HEK293T (cell line): Measurements from ENCODE around the gene SPRY1.

ENCODE experiments used
- CTCF ChIA-PET: fragments of 350-600 bp; formaldehyde crosslinking; extraction: SDS; loops from one replicate; lab custom pipeline; 2021; ENCODE audit warnings: antibody characterized with exemption, inconsistent platforms; lab: Yijun Ruan, JAX
- POLR2A ChIA-PET: fragments of 350-600 bp; formaldehyde crosslinking; extraction: SDS; loops from one replicate; lab custom pipeline; 2020; ENCODE audit warnings: antibody characterized with exemption, inconsistent platforms; lab: Yijun Ruan, JAX
- DNase-seq: peaks from one replicate; pipeline ENCODE4 v3.0.0; 2012; ENCODE audit warnings: mixed read lengths; ENCODE audit errors: extremely low spot score
- ARNT ChIP-seq: fragments of 450-650 bp; IDR thresholded peaks from 2 replicates; pipeline ENCODE4 v1.6.1; 2017; ENCODE audit warnings: mild to moderate bottlenecking
- BHLHE40 ChIP-seq: fragments of 450-650 bp; IDR thresholded peaks from 2 replicates; pipeline ENCODE4 v1.6.1; 2016; ENCODE audit warnings: mild to moderate bottlenecking, moderate library complexity, borderline replicate concordance
- CTBP1 ChIP-seq: fragments of 450-650 bp; IDR thresholded peaks from 2 replicates; pipeline ENCODE4 v1.6.1; 2016; ENCODE audit warnings: borderline replicate concordance
- ELF4 ChIP-seq: fragments of 450-650 bp; IDR thresholded peaks from 2 replicates; pipeline ENCODE4 v1.6.1; 2017; ENCODE audit warnings: antibody characterized with exemption
- FOXA1 ChIP-seq: fragments of 450-650 bp; IDR thresholded peaks from 2 replicates; pipeline ENCODE4 v1.6.1; 2016; ENCODE audit warnings: mild to moderate bottlenecking
- FOXK2 ChIP-seq: fragments of 450-650 bp; IDR thresholded peaks from 2 replicates; pipeline ENCODE4 v1.6.1; 2016; ENCODE audit warnings: mild to moderate bottlenecking
- FOXM1 ChIP-seq: fragments of 450-650 bp; IDR thresholded peaks from 2 replicates; pipeline ENCODE4 v1.6.1; 2017; ENCODE audit warnings: mild to moderate bottlenecking, borderline replicate concordance
- HDGF ChIP-seq: fragments of 450-650 bp; IDR thresholded peaks from 2 replicates; pipeline ENCODE4 v1.6.1; 2017; ENCODE audit warnings: antibody characterized with exemption, borderline replicate concordance
- L3MBTL2 ChIP-seq: fragments of 450-650 bp; conservative IDR thresholded peaks from 2 replicates; pipeline ENCODE4 v1.6.1; 2016; ENCODE audit warnings: mild to moderate bottlenecking
- LEF1 ChIP-seq: fragments of 450-650 bp; IDR thresholded peaks from 2 replicates; pipeline ENCODE4 v1.6.1; 2017; ENCODE audit warnings: mild to moderate bottlenecking, borderline replicate concordance
- NFRKB ChIP-seq: fragments of 450-650 bp; IDR thresholded peaks from 2 replicates; pipeline ENCODE4 v1.6.1; 2016; ENCODE audit warnings: mild to moderate bottlenecking, moderate library complexity
- SP1 ChIP-seq: fragments of 450-650 bp; IDR thresholded peaks from 2 replicates; pipeline ENCODE4 v1.6.1; 2017
- SUZ12 ChIP-seq: fragments of 450-650 bp; IDR thresholded peaks from 2 replicates; pipeline ENCODE4 v1.6.1; 2016; ENCODE audit warnings: mild to moderate bottlenecking
- TARDBP ChIP-seq: fragments of 450-650 bp; IDR thresholded peaks from 2 replicates; pipeline ENCODE4 v1.6.1; 2016
- ZNF384 ChIP-seq: fragments of 450-650 bp; IDR thresholded peaks from 2 replicates; pipeline ENCODE4 v1.6.1; 2016
- TF ChIP-seq, protein P1 (sequence below): fragments of 450-650 bp; IDR thresholded peaks from 2 replicates; pipeline ENCODE4 v1.6.1; 2016

The SPRY1 gene

DNA sequence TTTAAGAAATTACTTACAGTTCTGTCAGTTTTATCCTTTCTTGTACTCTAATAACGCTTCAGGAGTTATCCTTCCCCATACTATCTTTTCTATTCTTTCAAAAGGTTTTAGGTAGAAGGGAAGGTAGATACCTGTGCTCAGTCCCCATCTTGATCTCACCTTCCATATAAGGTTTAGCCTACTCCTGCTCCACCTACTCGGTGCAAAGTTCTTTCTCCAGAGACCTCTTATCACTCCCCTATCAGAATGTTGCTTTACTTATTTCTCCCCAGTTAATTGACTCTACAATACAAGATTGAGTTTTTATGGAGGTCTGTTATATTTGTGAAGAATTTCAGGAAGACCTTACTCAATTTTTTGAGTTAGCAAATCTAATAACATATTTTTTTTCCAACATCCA lies 33.9 kb downstream of the SPRY1 start:
- POLR2A ChIA-PET = no interaction called here
- no peak for TF ChIP-seq FOXK2
- no peak for TF ChIP-seq FOXA1
- TF ChIP-seq CTBP1 = no peak
- no peak for TF ChIP-seq ELF4
- TF ChIP-seq L3MBTL2 = no peak
- no peak for TF ChIP-seq ZNF384
- TF ChIP-seq, protein P1, sequence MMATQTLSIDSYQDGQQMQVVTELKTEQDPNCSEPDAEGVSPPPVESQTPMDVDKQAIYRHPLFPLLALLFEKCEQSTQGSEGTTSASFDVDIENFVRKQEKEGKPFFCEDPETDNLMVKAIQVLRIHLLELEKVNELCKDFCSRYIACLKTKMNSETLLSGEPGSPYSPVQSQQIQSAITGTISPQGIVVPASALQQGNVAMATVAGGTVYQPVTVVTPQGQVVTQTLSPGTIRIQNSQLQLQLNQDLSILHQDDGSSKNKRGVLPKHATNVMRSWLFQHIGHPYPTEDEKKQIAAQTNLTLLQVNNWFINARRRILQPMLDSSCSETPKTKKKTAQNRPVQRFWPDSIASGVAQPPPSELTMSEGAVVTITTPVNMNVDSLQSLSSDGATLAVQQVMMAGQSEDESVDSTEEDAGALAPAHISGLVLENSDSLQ = no peak
- no peak for TF ChIP-seq LEF1
- TF ChIP-seq FOXM1 = no peak
- no peak for TF ChIP-seq SP1
- TF ChIP-seq ARNT = no peak
- no peak for TF ChIP-seq NFRKB
- TF ChIP-seq BHLHE40 = no peak
- no peak for TF ChIP-seq HDGF
- TF ChIP-seq SUZ12 = no peak
- TF ChIP-seq TARDBP = no peak
- no peak for DNase-seq
- CTCF ChIA-PET = no interaction called here

DNA sequence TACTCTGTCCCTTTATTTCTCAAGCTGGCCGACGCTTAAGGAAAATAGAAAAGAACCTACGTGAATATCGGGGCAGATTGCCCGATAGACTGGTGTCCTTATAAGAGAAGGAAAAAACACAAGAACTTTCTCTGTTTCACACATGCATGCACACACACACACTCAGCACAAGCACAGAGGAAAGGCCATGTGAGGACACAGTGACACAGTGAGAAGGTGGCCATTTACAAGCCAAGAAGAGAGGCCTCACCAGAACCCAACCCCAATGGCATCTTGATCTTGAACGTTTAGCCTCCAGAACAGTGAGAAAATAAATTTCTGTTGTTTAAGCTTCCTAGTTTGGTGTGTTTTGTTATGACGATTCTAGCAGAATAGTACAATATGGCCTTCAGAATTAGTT lies 37.0 kb downstream of the SPRY1 start:
- ChIA-PET POLR2A (no interaction called here), CTCF (no interaction called here)
- TF ChIP-seq LEF1 (no peak), BHLHE40 (no peak), NFRKB (no peak), ARNT (no peak), ELF4 (no peak), TARDBP (no peak), SUZ12 (no peak), ZNF384 (no peak)
- no peak for DNase-seq

- ChIA-PET CTCF (no interaction called here), POLR2A (no interaction called here)
- no peak for TF ChIP-seq SUZ12
- TF ChIP-seq L3MBTL2 = no peak
- TF ChIP-seq NFRKB = no peak
- no peak for TF ChIP-seq TARDBP
- no peak for TF ChIP-seq BHLHE40
- no peak for TF ChIP-seq FOXA1
- TF ChIP-seq, protein P1 = no peak
- TF ChIP-seq LEF1 = no peak
- TF ChIP-seq FOXM1 = no peak
- no peak for TF ChIP-seq CTBP1
- no peak for TF ChIP-seq ARNT
- DNase-seq = no peak
Measured at GRCh38 chr4:123433976-123434375, 37.4 kb downstream of the SPRY1 start.

DNA sequence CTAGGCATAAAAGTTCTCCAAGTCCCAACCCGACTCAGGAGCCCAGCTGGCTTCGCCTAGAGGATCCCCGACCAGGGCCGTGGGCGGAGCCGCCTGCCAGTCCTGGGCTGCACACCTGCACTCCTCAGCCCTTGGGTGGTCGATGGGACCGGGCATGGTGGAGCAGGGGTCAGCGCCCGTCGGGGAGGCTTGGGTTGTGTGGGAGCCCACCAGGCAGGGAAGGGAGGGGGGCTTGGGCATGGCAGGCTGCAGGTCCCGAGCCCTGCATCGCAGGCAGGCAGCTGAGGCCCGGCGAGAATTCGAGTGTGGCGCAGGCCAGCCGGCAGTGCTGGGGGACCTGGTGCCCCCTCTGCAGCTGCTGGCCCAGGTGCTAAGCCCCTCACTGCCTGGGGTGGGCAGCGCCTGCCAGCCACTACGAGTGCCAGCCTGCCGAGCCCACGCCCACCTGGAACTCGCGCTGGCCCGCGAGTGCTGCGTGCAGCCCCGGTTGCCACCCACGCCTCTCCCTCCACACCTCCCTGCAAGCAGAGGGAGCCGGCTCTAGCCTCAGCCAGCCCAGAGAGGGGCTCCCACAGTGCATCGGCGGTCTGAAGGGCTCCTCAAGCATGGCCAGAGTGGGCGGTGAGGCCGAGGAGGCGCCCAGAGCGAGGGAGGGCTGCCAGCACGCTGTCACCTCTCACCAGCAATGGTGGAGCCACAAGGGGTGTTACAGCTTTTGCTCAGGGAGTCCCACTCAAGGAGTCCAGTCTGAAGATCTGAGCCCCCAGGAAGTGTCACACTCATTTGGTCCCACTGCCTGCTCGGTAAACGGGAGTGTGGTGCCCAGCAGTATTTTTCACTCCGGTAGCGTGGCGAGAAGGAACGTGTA lies 38.9 kb downstream of the SPRY1 start:
- ChIA-PET CTCF (no interaction called here), POLR2A (no interaction called here)
- DNase-seq = no peak
- TF ChIP-seq FOXM1 (no peak), ARNT (no peak), LEF1 (no peak), ZNF384 (no peak), FOXA1 (no peak), TARDBP (no peak), SUZ12 (no peak), NFRKB (no peak), FOXK2 (no peak), ELF4 (no peak), CTBP1 (no peak), L3MBTL2 (no peak), BHLHE40 (no peak), HDGF (no peak)
- TF ChIP-seq, protein P1 = no peak

DNA sequence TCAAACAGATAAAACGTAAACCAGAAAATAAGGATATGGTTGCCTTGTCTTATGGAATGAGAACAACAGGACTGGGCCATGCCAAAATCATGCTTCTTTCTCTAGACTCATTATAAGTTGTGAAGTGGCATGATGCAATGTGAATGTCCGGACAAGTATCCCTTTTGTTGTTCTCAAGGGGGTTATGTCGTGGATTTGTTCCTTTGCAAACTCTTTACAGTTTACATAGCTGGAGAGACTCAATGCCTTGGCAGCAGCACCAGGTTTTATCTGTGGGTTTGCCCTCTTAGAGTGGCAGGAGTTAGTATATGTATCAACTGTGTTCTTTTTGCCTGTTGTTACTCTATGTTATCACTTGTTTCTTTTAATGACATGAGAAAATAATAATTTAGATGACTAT lies 41.4 kb downstream of the SPRY1 start:
- DNase-seq = no peak
- TF ChIP-seq CTBP1 = no peak
- no peak for TF ChIP-seq TARDBP
- no peak for TF ChIP-seq NFRKB
- TF ChIP-seq HDGF = no peak
- no peak for TF ChIP-seq ELF4
- TF ChIP-seq FOXM1 = no peak
- TF ChIP-seq SP1 = no peak
- TF ChIP-seq FOXA1 = no peak
- no peak for TF ChIP-seq BHLHE40
- no peak for TF ChIP-seq ARNT
- TF ChIP-seq SUZ12 = no peak
- TF ChIP-seq FOXK2 = no peak
- CTCF ChIA-PET = no interaction called here
- POLR2A ChIA-PET = no interaction called here
